Spleen (tissue), 11 donors: ENCODE measurements around the gene WDR33. TPM values are rescaled to one million over a fixed set of nuclear protein-coding genes. Genes with fewer than 3 reads are reported as not detected.

Source experiments
- DNase-seq: peaks from one replicate; pipeline ENCODE4 v3.0.0-alpha.2; 2020
- H3K27ac ChIP-seq, 8 donors: fragments of 200-600 bp; sonication (generic) in 7 of 8; 1 replicate in 4 of 8; 2 replicates in 4 of 8; pipeline versions ENCODE4 v1.5.0 to v1.8.0; 2016 to 2021; ENCODE audit warnings: inconsistent platforms in 4 of 8, mild to moderate bottlenecking in 4 of 8, moderate library complexity in 1 of 8
- H3K27me3 ChIP-seq, 7 donors: fragments of 200-600 bp; sonication (generic) in 6 of 7; replicated peaks in 1 of 7; 1 replicate in 4 of 7; 2 replicates in 3 of 7; pipeline versions ENCODE4 v1.5.0 to v1.8.0; 2016 to 2021; ENCODE audit warnings: inconsistent platforms in 3 of 7, mild to moderate bottlenecking in 1 of 7
- H3K36me3 ChIP-seq, 6 donors: fragments of 200-600 bp; sonication (generic) in 5 of 6; 1 replicate in 4 of 6; 2 replicates in 2 of 6; pipeline versions ENCODE4 v1.5.0 to v1.8.0; 2016 to 2021; ENCODE audit warnings: inconsistent platforms in 2 of 6
- H3K4me1 ChIP-seq, 6 donors: fragments of 200-600 bp; sonication (generic) in 5 of 6; 1 replicate in 3 of 6; 2 replicates in 3 of 6; pipeline versions ENCODE4 v1.5.0 to v1.8.0; 2016 to 2021; ENCODE audit warnings: inconsistent platforms in 3 of 6
- H3K4me3 ChIP-seq, 8 donors: fragments of 200-600 bp; sonication (generic) in 7 of 8; 1 replicate in 4 of 8; 2 replicates in 4 of 8; pipeline versions ENCODE4 v1.5.0 to v1.8.0; 2016 to 2021; ENCODE audit warnings: inconsistent platforms in 4 of 8, mild to moderate bottlenecking in 4 of 8, moderate library complexity in 2 of 8
- H3K9me3 ChIP-seq, 8 donors: fragments of 200-600 bp; sonication (generic) in 7 of 8; 1 replicate in 4 of 8; 2 replicates in 4 of 8; pipeline versions ENCODE4 v1.5.0 to v1.8.0; 2016 to 2021; ENCODE audit warnings: inconsistent platforms in 4 of 8
- CTCF ChIP-seq, 11 experiments: fragments of 200-600 bp in 7 of 11; fragments of 450-650 bp in 4 of 11; sonication (generic) in 4 of 11; IDR thresholded peaks in 8 of 11; conservative IDR thresholded peaks in 3 of 11; 1 replicate in 7 of 11; 2 replicates in 4 of 11; pipeline versions ENCODE4 v1.4.0 to v1.8.0; 2016 to 2021; ENCODE audit warnings: antibody characterized with exemption in 11 of 11, inconsistent platforms in 4 of 11, mild to moderate bottlenecking in 1 of 11
- POLR2A ChIP-seq, 3 donors: fragments of 450-650 bp; IDR thresholded peaks; one replicate each; pipeline ENCODE4 v1.5.1; 2017; ENCODE audit warnings: antibody characterized with exemption in 3 of 3, mild to moderate bottlenecking in 1 of 3
- POLR2AphosphoS5 ChIP-seq, 3 donors: sonication (generic); formaldehyde crosslinking; IDR thresholded peaks; one replicate each; pipeline ENCODE4 v1.5.1; 2017; ENCODE audit warnings: antibody characterized with exemption in 3 of 3
- WGBS, 5 donors: extraction: QIAGEN DNeasy Blood & Tissue Kit in 3 of 5; methylation state at CpG; one replicate each; pipeline versions ENCODE4 v1.1.5 to v1.1.7; 2013 to 2018; 5-methylcytosine and 5-hydroxymethylcytosine counted together
- intact Hi-C: fragments of 100-400 bp; cut with DNase I; formaldehyde crosslinking; loops from one replicate; pipeline ENCODE4 v1.15.0; 2023; ENCODE audit warnings: low total_unique reads
- polyA plus RNA-seq, 3 donors: library from polyadenylated mRNA; stranded (reverse); fragments of 200-250 nt; gene quantifications; one replicate each; pipeline ENCODE4 v1.2.1, GENCODE V29; 2013
- total RNA-seq, 7 donors: library from RNA; depleted of rRNA in 3 of 7; stranded (reverse); fragments of >200 nt in 3 of 7; fragmentation: NEBNext Ultra II Directional in 4 of 7; extraction: Animal tissue kit (Norgen Biotek cat#: 25700) in 4 of 7; gene quantifications; one replicate each; pipeline versions ENCODE4 v1.1.0 to v1.2.1, GENCODE V29; 2016 to 2021
- donor health status: healthy with polysubstance abuse.
- donor health status: DM: no; HTN: no; CAD: no; lungs with moderate emphysema.
- donor health status: DM: no; HTN: no; CAD: no.
- donor health status: Bipolar disorder and iron deficiency.
- donor health status: healthy.
- donor health status: DM: no; HTN: no; CAD: no.
- donor health status: DM: yes; HTN: yes; CAD: no.

Gene WDR33
- total and polyA plus RNA-seq, 10 donors = 15.4 to 85.3 (median 63.1) TPM

DNA sequence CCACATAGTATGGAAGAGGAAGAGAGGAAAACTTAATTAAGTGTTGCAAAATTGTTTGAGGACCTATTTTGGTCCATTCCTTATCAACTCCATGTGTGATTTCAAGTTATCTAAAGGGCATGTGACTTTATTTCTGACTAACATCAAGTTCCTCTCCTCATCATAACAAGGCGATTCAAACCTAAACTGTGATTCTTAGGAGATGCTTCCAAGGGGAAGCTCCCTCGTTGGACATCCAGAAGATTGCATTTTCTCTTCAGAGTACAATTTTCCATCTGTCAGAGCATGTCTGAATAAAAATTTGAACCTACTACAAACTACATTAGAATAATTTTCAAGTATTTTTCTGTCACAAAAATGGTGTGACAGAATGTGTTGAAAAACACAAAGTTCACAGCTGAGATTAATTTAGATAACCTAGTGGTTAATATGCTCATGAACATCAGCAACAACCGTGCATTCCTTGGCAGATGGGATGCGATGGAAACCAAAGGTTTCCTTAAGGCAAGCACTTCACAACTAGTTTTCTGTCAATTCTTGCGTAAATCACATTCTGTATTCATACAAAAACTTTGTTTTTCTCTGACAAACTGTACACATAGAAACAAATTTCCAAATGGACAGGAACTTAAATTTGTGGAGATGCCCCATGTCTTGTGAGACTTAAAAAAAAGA is 105.4 kb downstream of the WDR33 start:
- TF ChIP-seq POLR2AphosphoS5 (IDR thresholded peaks at IDR 0.05) (no peak), CTCF (IDR thresholded peaks at IDR 0.05 in 8 of 11, conservative IDR thresholded peaks at IDR 0.05 in 3 of 11) (no peak), POLR2A (IDR thresholded peaks at IDR 0.05) (no peak)
- Histone ChIP-seq H3K27ac (no peak overlapping the region), H3K4me1 (peaks cover 13 to 52% (median 38%) of the 10 kb centered on the region in 6 donors), H3K4me3 (no peak overlapping the region), H3K9me3 (no peaks in the 10 kb centered on the region), H3K36me3 (peaks cover 2 to 75% (median 47%) of the 10 kb centered on the region in 6 donors), H3K27me3 (no peaks in the 10 kb centered on the region)
- 80 to 88% (median 85%) methylated on average over 5 of the region's 5 CpGs for WGBS, 5 donors
- no peak for DNase-seq
- intact Hi-C loops = no loop called here

DNA sequence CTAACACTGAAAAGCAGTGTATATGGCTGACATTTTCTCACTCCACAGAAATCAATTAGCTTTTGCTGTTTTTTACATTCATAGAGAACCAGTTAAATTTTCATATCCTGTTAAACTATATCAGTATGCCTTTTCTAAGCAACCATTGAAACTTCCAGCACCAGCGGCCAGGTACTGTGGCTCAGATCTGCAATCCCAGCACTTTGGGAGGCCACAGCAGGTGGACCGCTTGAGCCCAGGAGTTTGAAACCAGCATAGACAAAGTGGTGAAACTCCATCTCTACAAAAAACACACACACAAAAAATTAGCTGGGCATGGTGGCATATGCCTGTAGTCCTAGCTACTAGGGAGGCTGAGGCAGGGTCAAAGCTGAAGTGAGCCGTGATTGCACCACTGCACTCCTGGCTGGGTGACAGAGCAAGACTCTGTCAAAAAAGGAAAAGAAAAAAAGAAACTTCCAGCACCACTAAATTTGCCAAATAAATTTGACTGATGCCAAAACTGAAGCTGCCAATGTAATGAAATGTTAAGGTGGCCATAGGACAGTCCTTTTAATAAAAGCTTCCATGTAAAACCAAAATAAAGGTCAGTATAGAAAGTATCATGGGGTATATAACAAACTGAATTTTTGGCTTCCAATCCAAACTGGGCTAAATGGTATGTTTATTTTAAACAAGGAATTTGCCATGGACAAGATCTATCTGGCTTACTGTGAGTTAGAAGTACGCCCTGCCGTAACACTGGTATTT is 106.2 kb downstream of the WDR33 start:
- Histone ChIP-seq H3K4me3 (no peak overlapping the region), H3K27me3 (no peaks in the 10 kb centered on the region), H3K27ac (no peak overlapping the region), H3K4me1 (peaks cover 19 to 57% (median 43%) of the 10 kb centered on the region in 6 donors), H3K9me3 (no peaks in the 10 kb centered on the region), H3K36me3 (peaks cover 0 to 68% (median 45%) of the 10 kb centered on the region in 6 donors)
- TF ChIP-seq POLR2A (IDR thresholded peaks at IDR 0.05) = no peak
- TF ChIP-seq POLR2AphosphoS5 (IDR thresholded peaks at IDR 0.05) = no peak
- no peak for TF ChIP-seq CTCF (IDR thresholded peaks at IDR 0.05 in 8 of 11, conservative IDR thresholded peaks at IDR 0.05 in 3 of 11)
- WGBS, 5 donors = 78 to 94% (median 84%) methylated on average over 5 of the region's 5 CpGs
- no peak for DNase-seq
- intact Hi-C loops = no loop called here

DNA sequence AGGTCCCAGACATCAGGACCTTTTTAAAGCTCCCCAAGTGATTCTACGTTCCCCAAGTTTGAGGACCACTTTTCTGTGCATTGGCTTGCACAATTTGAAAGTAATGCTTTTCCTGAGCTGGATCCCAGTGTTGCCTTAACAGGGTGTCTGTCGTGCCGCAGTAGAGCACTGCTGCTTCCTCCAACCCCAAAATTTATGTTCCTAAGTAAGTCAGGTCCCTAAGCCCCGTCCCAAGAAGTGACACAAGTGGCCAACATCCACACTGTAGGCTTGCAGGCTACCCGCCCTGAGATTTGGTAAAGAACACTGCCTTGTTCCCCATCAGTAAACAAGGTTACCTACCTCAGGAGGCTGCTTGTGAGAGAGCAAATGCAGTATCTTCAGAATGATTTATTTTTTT is 107.7 kb downstream of the WDR33 start:
- no peak for TF ChIP-seq POLR2AphosphoS5 (IDR thresholded peaks at IDR 0.05)
- no peak for TF ChIP-seq POLR2A (IDR thresholded peaks at IDR 0.05)
- TF ChIP-seq CTCF (IDR thresholded peaks at IDR 0.05 in 8 of 11, conservative IDR thresholded peaks at IDR 0.05 in 3 of 11) = no peak
- peaks cover 19 to 57% (median 43%) of the 10 kb centered on the region in 6 donors for H3K4me1 ChIP-seq

More for the DNA sequence above, 107.7 kb downstream of the WDR33 start:
- DNase-seq = no peak
- peak overlapping the region in 2 of 8 donors; percentile 95 to 99 for H3K27ac ChIP-seq
- no peaks in the 10 kb centered on the region for H3K27me3 ChIP-seq
- H3K4me3 ChIP-seq = peak overlapping the region in 1 of 8 donors; percentile 78
- no peaks in the 10 kb centered on the region for H3K9me3 ChIP-seq
- 88 to 93% (median 90%) methylated on average over 5 of the region's 5 CpGs for WGBS, 5 donors
- peaks cover 0 to 53% (median 30%) of the 10 kb centered on the region in 6 donors for H3K36me3 ChIP-seq
- intact Hi-C loops = no loop called here
